Erythroblast (primary cell): Measurements from ENCODE around the gene SKOR1.

Experiments
- DNase-seq, 2 experiments: peaks; one replicate each; lab custom pipeline; 2025; lab: John Stamatoyannopoulos, UW
- GATA1 ChIP-seq: IDR thresholded peaks from 2 replicates; pipeline ENCODE4 v1.6.1; 2011; ENCODE audit warnings: low read depth, mild to moderate bottlenecking, control low read depth, low read length, moderate library complexity
- POLR2A ChIP-seq: IDR thresholded peaks from 2 replicates; pipeline ENCODE4 v1.6.1; 2011; ENCODE audit warnings: mild to moderate bottlenecking, low read length

The SKOR1 gene

GRCh38 chr15:67803996-67804843, 21.1 kb upstream of the SKOR1 start:
- TF ChIP-seq GATA1 (no peak), POLR2A (no peak)
- DNase-seq = no peak

GRCh38 chr15:67805008-67805665, 20.2 kb upstream of the SKOR1 start:
- no peak for DNase-seq
- TF ChIP-seq POLR2A (no peak), GATA1 (no peak)

GRCh38 chr15:67805666-67806516, 19.4 kb upstream of the SKOR1 start:
- DNase-seq = no peak
- TF ChIP-seq POLR2A (no peak), GATA1 (no peak)

- TF ChIP-seq POLR2A (no peak), GATA1 (no peak)
- no peak for DNase-seq
Observed at GRCh38 chr15:67806536-67806935, 18.8 kb upstream of the SKOR1 start.

- no peak for DNase-seq
- TF ChIP-seq GATA1 (no peak), POLR2A (no peak)
Observed at GRCh38 chr15:67807141-67807540, 18.2 kb upstream of the SKOR1 start.

- TF ChIP-seq GATA1 (no peak), POLR2A (no peak)
- no peak for DNase-seq
Observed at GRCh38 chr15:67807836-67808235, 17.5 kb upstream of the SKOR1 start.

- no peak for DNase-seq
- TF ChIP-seq GATA1 (no peak), POLR2A (no peak)
Observed at GRCh38 chr15:67808821-67809220, 16.5 kb upstream of the SKOR1 start.

- DNase-seq = no peak
- no peak for TF ChIP-seq GATA1
- TF ChIP-seq POLR2A = no peak
Observed at GRCh38 chr15:67809441-67809840, 15.9 kb upstream of the SKOR1 start.

GRCh38 chr15:67809866-67810265, 15.4 kb upstream of the SKOR1 start:
- DNase-seq = no peak
- TF ChIP-seq POLR2A (no peak), GATA1 (no peak)

GRCh38 chr15:67812241-67812644, 13.1 kb upstream of the SKOR1 start:
- DNase-seq = no peak
- no peak for TF ChIP-seq GATA1
- TF ChIP-seq POLR2A = no peak

GRCh38 chr15:67813104-67813634, 12.1 kb upstream of the SKOR1 start:
- no peak for DNase-seq
- no peak for TF ChIP-seq POLR2A
- no peak for TF ChIP-seq GATA1

GRCh38 chr15:67815036-67815592, 10.2 kb upstream of the SKOR1 start:
- TF ChIP-seq GATA1 (no peak), POLR2A (no peak)
- no peak for DNase-seq

- DNase-seq = no peak
- TF ChIP-seq GATA1 (no peak), POLR2A (no peak)
Observed at GRCh38 chr15:67816668-67817067, 8.6 kb upstream of the SKOR1 start.
